Osteoblast (primary cell): ENCODE measurements around the gene F10. TPM values are rescaled to one million over a fixed set of nuclear protein-coding genes. Genes with fewer than 3 reads are reported as not detected.

ENCODE experiments used
- DNase-seq: peaks from one replicate; pipeline ENCODE4 v3.0.0; 2011; ENCODE audit warnings: low spot score, mixed read lengths; ENCODE audit not compliant: insufficient read length; ENCODE audit errors: missing footprints
- H2AFZ ChIP-seq: 2 replicates; pipeline ENCODE4 v1.6.0; 2011; ENCODE audit warnings: mild to moderate bottlenecking, low read length
- H3K27ac ChIP-seq: 2 replicates; pipeline ENCODE4 v1.5.1; 2011; ENCODE audit warnings: mild to moderate bottlenecking, low read depth, low read length, moderate library complexity
- H3K27me3 ChIP-seq: 2 replicates; pipeline ENCODE4 v1.6.0; 2012; ENCODE audit warnings: mild to moderate bottlenecking, control low read depth, inconsistent platforms, low read length, moderate library complexity; ENCODE audit not compliant: insufficient read depth
- H3K36me3 ChIP-seq: 2 replicates; pipeline ENCODE4 v1.5.1; 2011; ENCODE audit warnings: mild to moderate bottlenecking, low read length, control low read depth, moderate library complexity; ENCODE audit not compliant: insufficient read depth
- H3K4me1 ChIP-seq: 2 replicates; pipeline ENCODE4 v1.5.1; 2011; ENCODE audit warnings: mild to moderate bottlenecking, low read length, control low read depth, moderate library complexity; ENCODE audit not compliant: insufficient read depth
- H3K4me2 ChIP-seq: 2 replicates; pipeline ENCODE4 v1.6.0; 2011; ENCODE audit warnings: mild to moderate bottlenecking, low read length; ENCODE audit not compliant: insufficient read depth
- H3K4me3 ChIP-seq: fragments of 200-600 bp; sonication (generic); 3 replicates; pipeline ENCODE4 v1.5.1; 2012; ENCODE audit warnings: mild to moderate bottlenecking, low read length, inconsistent platforms; ENCODE audit not compliant: insufficient read depth
- H3K79me2 ChIP-seq: 2 replicates; pipeline ENCODE4 v1.6.0; 2012; ENCODE audit warnings: mild to moderate bottlenecking, low read length, control low read depth, inconsistent platforms; ENCODE audit not compliant: insufficient read depth
- H3K9me3 ChIP-seq: 2 replicates; pipeline ENCODE4 v1.5.1; 2011; ENCODE audit warnings: low read depth, low read length, control low read depth
- H4K20me1 ChIP-seq: 2 replicates; pipeline ENCODE4 v1.6.0; 2012; ENCODE audit warnings: mild to moderate bottlenecking, low read length, control low read depth; ENCODE audit not compliant: insufficient read depth
- CTCF ChIP-seq: IDR thresholded peaks from 2 replicates; pipeline ENCODE4 v1.5.1; 2011; ENCODE audit warnings: mild to moderate bottlenecking, low read depth, low read length, moderate library complexity; ENCODE audit errors: extremely low read depth
- total RNA-seq: library from RNA; depleted of rRNA; stranded (reverse); fragments of >200 nt; gene quantifications from 2 replicates; pipeline ENCODE4 v1.2.3, GENCODE V29; 2012

Gene F10
- total RNA-seq, 1 donor = not detected

GRCh38 chr13:113176822-113177221 is 54.2 kb downstream of the F10 start:
- no peaks in the 10 kb centered on the region for H3K9me3 ChIP-seq
- no peaks in the 10 kb centered on the region for H4K20me1 ChIP-seq
- peaks cover 65% of the 10 kb centered on the region for H3K36me3 ChIP-seq
- no peak for DNase-seq
- no peaks in the 10 kb centered on the region for H3K27me3 ChIP-seq
- H2AFZ ChIP-seq = no peak overlapping the region
- H3K79me2 ChIP-seq = no peaks in the 10 kb centered on the region
- no peak for TF ChIP-seq CTCF
- H3K4me3 ChIP-seq = no peak overlapping the region
- H3K4me1 ChIP-seq = peaks cover 18% of the 10 kb centered on the region
- H3K4me2 ChIP-seq = no peak overlapping the region
- H3K27ac ChIP-seq = no peak overlapping the region

- TF ChIP-seq CTCF = no peak
- Histone ChIP-seq H3K36me3 (peaks cover 60% of the 10 kb centered on the region), H3K27me3 (no peaks in the 10 kb centered on the region), H3K27ac (peak overlapping the region; percentile 83), H3K4me1 (peaks cover 22% of the 10 kb centered on the region), H3K9me3 (no peaks in the 10 kb centered on the region), H3K79me2 (no peaks in the 10 kb centered on the region), H4K20me1 (no peaks in the 10 kb centered on the region), H3K4me2 (peak overlapping the region; percentile 70), H2AFZ (peak overlapping the region; percentile 44), H3K4me3 (peak overlapping the region; percentile 22)
- peak; percentile 91 for DNase-seq
These were observed 55.7 kb downstream of the F10 start for GRCh38 chr13:113178070-113178895.

GRCh38 chr13:113178896-113179167 is 56.2 kb downstream of the F10 start:
- H2AFZ ChIP-seq = no peak overlapping the region
- peaks cover 22% of the 10 kb centered on the region for H3K4me1 ChIP-seq
- H3K27ac ChIP-seq = peak overlapping the region; percentile 83
- no peaks in the 10 kb centered on the region for H4K20me1 ChIP-seq
- TF ChIP-seq CTCF = no peak
- no peaks in the 10 kb centered on the region for H3K79me2 ChIP-seq
- H3K36me3 ChIP-seq = peaks cover 65% of the 10 kb centered on the region
- no peaks in the 10 kb centered on the region for H3K9me3 ChIP-seq
- H3K27me3 ChIP-seq = no peaks in the 10 kb centered on the region
- peak overlapping the region; percentile 70 for H3K4me2 ChIP-seq
- no peak overlapping the region for H3K4me3 ChIP-seq
- peak; percentile 50 for DNase-seq

- no peak overlapping the region for H3K4me2 ChIP-seq
- H3K4me1 ChIP-seq = peaks cover 22% of the 10 kb centered on the region
- H2AFZ ChIP-seq = no peak overlapping the region
- H3K9me3 ChIP-seq = no peaks in the 10 kb centered on the region
- DNase-seq = peak; percentile 35
- H3K27me3 ChIP-seq = no peaks in the 10 kb centered on the region
- TF ChIP-seq CTCF = no peak
- peak overlapping the region; percentile 83 for H3K27ac ChIP-seq
- H3K79me2 ChIP-seq = no peaks in the 10 kb centered on the region
- no peak overlapping the region for H3K4me3 ChIP-seq
- peaks cover 69% of the 10 kb centered on the region for H3K36me3 ChIP-seq
- H4K20me1 ChIP-seq = no peaks in the 10 kb centered on the region
These were observed 57.0 kb downstream of the F10 start for GRCh38 chr13:113179374-113180230.
